Activated CD4-positive, alpha-beta T cell treated with anti-CD3 and anti-CD28 coated beads for 4 hours (primary cell): Measurements from ENCODE around the gene SIPA1L2.

Source experiments
- DNase-seq, 2 donors: peaks; one replicate each; pipeline ENCODE4 v3.0.0-alpha.2; 2020

Gene SIPA1L2, protein sequence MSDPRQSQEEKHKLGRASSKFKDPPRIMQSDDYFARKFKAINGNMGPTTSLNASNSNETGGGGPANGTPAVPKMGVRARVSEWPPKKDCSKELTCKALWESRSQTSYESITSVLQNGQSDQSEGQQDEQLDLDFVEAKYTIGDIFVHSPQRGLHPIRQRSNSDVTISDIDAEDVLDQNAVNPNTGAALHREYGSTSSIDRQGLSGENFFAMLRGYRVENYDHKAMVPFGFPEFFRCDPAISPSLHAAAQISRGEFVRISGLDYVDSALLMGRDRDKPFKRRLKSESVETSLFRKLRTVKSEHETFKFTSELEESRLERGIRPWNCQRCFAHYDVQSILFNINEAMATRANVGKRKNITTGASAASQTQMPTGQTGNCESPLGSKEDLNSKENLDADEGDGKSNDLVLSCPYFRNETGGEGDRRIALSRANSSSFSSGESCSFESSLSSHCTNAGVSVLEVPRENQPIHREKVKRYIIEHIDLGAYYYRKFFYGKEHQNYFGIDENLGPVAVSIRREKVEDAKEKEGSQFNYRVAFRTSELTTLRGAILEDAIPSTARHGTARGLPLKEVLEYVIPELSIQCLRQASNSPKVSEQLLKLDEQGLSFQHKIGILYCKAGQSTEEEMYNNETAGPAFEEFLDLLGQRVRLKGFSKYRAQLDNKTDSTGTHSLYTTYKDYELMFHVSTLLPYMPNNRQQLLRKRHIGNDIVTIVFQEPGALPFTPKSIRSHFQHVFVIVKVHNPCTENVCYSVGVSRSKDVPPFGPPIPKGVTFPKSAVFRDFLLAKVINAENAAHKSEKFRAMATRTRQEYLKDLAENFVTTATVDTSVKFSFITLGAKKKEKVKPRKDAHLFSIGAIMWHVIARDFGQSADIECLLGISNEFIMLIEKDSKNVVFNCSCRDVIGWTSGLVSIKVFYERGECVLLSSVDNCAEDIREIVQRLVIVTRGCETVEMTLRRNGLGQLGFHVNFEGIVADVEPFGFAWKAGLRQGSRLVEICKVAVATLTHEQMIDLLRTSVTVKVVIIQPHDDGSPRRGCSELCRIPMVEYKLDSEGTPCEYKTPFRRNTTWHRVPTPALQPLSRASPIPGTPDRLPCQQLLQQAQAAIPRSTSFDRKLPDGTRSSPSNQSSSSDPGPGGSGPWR (N-terminal part only)

DNA sequence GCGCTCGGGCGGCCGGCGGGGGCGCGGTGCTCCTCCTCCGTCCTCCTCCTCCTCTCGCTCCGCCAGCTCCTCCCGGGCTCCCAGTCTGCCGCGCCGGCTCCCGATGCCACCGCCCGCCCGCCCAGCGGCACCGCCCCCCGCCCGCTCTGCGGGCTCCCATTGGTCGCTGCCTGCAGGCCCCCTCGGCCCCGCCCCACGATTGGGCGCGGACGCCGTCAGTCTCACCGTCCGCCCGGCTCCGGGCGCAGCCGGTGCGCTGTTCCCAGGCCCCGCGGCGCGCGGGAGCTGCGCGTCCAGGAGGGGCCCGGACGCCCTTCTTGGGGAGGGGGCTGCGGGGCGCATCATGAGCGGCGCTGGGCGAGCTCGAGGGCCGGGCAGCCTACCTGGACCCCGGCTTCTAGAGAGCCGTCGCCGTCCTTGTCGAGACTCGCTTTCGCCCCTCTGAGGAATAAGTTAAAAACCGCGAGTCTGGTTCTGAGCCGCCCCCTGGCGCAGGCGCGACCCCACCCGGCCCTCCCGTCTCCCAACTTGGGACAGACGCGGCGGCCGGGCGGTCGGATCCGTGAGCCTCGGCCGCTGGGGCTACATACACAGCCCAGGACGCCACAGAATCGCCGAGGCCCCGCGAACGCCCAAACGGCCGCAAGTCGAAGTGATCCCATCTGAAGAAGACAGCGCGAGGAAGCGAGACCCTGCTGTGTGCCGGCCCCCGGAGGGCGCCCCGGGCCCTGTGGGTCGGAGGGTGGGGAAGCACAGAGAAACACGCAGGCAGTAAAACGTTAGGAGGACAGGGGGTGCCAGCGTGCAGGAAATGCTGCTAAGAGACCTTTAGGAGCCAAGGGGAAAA, at the start of gene SIPA1L2:
Gene SIPA1L2, minus strand, starts transcription at position 87 of the 847 bp plus-strand sequence. CDS start 114,794 bp downstream, outside the sequence.
- DNase-seq = peak; percentile 84 to 85

DNA sequence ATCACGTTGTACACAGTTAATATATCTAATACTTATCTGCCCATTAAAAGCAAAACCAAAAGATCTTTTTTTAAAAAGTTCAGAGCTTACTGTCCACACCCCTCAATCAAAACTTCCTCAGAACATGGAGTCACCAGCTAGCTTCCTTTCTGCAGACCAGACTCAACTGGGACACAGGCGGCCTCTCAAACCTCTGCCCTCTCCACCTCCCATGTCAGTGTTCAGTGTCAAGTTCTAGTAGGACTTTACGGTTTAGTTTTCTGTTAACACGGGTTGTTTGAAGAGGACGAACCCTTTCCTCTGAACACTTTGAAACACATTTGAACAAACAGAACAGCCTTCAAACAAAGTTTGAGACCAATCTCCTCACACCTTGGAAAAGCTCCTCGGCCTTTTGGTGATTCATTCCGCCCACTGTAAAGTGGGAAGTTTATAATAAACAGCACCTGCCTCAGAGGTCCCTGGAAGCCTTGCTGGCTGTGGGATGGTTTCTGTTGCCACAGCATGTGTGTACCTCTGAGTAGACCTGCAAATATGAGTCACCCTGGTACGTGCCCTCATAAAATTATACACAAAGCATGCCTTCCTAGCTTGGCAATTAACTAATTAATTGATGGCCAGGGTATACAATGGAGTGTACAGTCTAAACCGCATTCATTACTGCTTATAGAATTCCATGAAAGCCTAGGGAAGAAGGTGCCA, 48.4 kb upstream of the SIPA1L2 start:
- no peak for DNase-seq

DNA sequence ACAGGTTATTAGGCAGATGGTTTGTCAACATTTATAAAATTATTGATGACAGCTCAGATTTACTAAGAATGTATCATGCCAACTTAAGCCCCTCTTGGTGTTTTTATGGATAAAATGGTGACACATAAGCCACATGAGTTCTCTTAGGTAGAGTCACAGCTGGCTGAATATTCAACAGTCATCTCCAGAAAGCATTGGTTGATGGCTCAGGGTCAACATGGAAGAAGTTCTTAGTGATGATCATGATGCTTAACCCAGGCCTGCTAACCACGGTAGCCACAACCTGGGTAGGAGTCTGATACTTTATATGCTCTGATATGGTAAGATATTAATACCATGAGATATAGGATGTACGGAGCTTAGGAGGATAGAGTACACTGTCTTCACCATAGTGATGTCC, 46.4 kb upstream of the SIPA1L2 start:
- no peak for DNase-seq

DNA sequence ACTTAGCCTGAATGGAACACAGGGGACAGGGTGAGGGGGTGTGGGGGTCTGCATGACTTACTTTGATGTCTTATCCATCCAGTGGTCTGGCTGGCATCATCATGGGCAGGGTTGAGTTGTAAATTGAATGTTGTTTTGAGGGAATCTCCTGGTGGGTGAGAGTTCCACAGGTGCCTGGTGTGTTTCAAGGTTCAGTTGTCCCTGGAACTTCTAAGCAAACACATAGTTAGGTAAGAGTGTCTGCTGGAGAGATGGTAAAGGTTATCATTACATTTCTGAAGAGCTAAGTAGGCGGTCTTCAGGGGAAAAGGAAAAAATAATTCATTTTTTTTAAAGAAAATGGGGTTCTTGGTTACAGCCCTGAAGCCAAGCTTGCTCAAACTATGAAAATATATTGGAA, 46.0 kb upstream of the SIPA1L2 start:
- DNase-seq = no peak

DNA sequence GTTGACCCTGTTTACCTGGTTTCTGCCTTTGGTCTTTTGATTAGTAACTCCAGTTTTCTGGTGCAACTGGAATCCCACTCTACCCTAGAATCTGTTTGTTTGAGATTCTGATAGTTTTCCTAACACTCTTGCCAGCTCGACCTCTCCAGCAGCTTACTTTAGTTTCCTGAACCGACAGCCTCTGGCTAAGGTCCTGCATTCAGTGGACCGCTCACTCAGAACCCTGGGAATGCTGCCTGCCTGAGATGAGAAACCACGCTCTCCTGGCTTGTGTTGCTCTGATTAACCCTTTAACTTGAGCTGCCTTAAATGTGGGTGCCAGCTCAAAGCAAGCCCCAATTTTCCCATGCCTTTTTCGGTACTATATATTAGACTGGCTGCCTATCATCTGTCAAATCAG, 45.3 kb upstream of the SIPA1L2 start:
- DNase-seq = no peak

DNA sequence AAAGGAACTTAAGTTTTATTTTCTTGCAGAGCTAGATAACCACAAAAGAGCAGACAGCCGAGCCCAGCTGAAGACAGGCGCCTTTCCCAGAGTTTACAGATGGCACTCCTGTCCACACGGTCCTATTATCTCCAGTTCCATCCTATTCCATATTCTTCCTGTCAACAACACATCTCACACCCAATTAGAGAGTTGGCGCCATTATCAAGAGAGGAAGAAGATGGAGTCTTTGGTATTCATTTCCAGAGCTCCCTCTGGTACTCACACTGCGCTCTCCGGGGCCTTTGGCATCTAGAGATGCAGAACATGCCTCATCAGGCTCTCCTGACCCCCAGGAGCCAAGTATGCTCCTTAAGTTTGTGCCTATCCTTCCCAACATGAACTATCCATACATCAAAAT, 43.3 kb upstream of the SIPA1L2 start:
- no peak for DNase-seq

DNA sequence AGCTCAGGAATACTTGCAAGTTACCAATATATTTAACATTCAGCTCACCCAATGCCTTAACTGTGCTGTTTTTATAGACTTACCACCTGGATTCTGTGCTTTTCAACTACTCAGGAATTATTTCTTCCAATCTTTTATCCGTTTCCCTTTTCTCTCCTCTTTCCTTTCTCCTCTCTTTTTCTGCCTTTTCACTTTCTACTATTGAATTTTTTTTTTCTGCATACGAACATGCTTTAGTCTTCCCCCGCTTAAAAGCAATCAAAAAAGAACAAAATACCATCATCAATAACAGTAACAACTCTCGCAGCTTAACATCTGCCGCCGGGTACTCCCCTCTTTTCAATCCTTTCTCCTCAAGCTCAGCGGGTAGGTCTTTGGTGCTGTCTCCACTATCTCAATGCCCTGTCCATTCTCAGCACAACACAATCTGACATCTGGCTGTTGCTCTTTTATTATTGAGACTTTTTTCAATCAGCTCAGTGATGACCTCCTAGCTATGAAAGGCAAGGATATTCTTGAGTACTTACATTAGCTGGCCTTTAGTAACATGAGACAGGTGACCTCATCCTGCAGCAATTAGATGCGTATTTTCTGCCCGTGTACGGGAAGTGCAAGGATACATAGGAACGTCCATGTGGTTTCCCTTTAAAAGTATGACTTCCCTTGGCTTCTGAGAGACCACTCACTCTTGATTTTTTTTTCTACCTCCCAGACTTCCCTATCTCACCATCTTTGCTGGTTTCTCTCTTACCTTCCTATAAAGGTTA, 40.2 kb upstream of the SIPA1L2 start:
- no peak for DNase-seq

DNA sequence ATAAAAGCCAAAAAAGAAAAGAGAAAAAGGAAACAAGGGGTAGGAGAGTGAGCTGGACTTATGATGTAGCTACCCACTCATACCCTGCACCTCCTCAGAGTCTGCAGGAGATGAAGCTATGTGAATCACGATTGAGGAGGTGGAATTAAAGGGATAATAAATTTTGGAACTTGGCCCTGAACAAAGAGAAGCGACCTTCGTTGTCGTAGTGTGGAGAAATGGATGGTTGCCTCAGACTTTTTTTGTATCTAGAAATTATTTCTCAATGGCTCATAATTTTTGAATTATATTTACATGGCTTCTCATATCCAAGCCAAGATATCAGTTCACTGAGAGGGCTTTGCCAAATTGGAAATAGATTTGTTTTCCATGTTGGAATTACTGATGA, 37.8 kb upstream of the SIPA1L2 start:
- DNase-seq = no peak

DNA sequence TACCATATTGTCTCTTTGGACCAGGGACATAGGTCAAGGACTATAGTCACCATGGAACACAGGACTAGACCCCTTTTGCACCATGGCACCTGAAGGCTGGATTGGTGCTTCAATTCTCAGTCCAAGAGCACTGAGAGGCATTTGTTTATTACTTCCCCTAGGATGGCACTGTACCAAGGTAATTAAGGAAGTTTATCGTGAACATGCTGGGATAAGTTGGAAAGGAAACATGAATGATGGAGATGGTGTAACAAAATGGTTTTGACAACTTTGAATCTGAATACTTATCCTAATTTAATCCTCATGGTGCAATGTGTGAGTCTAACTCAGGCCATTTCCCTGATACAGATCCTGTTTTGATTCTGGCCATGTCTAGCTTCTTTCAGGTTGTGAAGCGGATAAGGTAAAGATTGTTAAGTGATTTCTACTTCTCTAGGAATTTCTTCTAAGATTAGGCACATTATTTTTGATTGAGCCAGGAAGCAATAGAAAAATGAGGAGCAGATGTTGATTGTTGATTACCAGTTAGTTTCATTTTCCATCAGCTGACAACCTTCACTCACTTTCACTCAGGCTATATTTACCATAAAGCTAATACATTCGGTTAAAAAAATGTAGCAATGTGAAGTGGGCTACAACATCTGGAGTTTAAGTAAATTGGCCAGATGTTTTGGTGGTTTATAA, 37.3 kb upstream of the SIPA1L2 start:
- no peak for DNase-seq

DNA sequence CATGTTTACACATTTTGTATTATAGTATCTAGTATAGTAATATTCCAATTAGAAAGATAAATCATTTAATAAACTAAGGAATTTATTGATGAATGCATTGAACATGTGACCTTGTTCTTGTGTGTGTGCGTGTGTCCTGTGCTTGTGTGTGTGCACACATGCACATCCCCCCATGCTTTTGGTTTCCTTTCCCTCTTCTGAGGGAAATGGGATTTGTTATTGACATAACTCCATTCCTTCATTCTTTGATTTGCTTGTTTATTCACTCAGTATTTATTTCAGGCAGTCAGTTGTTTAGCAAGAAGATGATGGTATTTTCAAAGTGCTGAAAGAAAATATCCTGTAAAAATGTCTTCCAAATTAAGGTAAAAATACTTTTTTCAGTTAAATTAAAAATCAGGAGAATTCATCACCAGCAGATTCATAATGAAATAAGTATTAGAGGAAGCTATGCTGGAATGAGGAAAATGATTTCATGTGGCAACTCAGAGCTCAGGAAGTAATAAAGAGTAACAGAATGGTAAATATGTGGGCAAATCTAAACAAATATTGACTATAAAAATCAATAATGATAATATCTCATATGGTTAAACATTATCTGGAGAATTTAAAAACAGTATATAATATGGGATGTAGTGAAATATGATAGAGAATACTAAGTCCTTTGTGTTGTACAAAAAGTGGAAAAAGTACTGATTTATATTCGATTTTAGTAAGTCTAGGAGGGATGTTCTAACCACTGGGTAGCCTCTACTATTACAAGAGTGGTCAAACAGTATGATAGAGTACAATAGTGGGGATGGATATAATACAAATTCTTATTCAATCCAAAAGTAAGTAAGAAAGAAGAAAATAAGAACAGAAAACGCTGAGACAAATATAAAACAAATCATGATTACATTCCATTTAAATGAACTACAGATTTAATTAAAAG, 35.2 kb upstream of the SIPA1L2 start:
- DNase-seq = no peak

DNA sequence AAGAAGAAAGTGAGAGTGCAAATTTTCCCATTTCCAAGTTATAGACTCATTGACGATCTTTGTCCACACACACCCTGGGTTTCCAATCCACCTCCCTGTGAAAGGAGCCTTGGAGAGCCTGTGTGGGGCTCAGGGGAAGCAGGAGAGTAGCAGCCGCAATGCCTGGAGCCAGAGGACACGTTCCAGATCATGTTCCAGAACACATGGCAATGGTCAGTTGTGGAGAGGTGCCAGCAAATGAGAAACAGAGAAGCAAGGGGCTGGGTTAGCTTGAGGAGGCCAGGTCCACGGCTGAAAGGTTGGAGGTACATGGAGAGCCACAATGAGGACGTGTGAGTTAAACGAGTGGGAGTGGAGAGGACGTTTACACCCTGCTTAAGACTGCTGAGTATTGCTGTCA, 33.0 kb upstream of the SIPA1L2 start:
- no peak for DNase-seq

DNA sequence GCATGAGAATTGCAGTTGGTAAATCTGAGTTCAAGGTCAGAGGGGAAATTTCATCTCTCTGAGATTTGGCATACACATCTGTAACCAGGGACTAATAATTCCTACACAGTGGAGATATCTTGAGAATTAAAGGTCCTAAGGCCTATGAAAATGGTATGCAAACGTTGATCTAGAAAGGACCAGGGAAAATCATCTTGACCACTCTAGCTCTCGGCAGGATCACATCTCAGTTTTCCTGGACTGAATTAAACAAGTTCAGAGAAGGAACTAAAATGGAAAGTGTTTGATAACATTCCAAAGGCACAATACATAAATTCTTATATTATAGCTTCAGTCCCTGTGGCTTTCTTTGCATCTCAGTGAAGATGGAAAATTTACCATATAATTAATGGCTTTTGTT, 28.5 kb upstream of the SIPA1L2 start:
- DNase-seq = no peak

DNA sequence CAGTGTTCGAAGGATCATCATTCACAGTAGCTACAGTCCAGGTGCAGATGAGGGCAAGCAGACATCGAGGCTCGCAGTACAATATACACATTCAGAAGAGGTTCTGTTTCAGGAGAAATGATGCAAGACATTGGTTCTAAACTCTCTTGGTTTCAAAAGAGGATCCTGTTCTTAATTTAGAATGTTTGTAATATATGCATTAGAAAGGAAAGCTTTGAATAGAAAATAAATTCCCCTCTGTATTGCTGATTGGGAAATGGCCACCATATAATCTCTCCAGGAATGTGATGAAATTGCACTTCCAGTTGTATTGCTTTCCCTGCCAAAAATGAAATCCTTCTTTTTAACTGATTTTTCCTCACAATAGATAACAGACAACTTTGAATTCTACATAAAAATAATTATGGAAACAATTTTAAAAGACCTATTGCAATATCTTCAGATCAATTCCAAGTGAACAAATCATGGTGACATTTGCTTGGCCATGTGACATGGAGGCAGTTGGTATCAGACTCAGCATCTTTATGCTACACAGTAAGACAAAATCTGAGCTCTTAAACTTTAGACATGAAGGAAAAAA, 27.6 kb upstream of the SIPA1L2 start:
- no peak for DNase-seq

DNA sequence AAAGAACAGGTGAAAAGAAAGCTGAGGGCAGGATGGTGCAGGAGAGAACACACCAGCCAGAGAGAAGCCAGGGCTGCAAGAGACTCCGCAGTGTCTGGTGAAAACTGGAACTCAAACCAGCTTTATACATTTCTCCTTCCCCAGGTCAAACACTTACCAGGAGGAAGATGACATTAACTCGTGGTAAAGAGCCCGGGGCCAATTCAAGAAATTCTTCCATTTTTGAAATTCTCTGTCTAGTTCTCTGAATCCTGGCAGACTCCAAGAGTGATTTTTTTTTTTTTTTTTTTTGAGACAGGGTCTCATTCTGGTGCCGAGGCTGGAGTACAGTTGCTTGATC, 25.8 kb upstream of the SIPA1L2 start:
- no peak for DNase-seq

DNA sequence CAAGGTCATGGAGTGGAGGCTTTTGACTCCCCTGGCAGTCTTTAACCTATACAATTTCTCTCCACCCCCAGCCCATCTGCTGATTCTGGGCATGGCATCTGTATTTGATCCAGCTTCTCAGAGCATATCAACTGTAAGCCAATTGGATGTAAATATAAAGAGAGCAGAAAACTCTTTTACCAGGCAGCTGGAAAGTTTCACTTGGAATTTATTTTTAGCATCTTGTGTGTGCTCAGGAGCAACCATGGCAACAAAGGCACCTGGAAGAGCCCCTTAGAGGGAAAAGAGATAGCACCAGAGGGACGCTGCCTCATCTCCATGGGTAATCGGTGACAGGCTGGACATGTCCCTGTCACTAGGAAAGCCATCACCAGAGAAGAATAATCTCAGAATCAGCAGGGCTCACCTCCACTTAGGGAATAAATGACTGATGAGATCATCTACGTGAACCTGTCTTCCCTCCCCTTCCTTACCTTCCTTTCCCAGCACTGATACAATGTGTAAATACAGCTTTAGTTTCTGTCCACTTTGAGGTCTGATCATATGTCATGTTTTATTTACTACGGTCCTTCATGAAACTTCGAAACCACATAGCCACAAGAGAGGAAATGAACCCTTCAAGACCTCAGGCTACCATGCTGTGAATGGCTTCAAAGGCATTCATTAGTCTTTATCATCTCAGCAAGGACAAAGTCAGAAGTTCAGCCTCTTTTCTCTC, 25.3 kb upstream of the SIPA1L2 start:
- no peak for DNase-seq

DNA sequence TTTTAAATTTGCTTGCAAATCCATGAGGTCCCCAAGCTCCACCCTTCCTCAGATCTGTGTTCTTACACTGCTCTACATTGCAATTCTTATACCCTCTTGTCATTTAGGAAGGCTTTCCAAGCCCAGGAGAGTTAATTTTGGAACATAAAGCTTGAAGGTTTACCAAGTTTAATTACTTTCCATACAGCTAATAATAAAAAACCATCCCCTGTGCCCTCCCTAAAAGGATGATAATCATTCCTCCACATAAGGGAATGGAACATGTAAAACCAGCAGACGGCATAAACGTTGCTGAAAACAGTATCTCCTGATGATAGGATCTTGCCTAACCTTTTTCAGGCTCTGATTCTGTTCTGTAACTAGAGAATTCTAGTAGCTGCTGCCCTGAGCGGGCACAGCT, 23.9 kb upstream of the SIPA1L2 start:
- DNase-seq = no peak

DNA sequence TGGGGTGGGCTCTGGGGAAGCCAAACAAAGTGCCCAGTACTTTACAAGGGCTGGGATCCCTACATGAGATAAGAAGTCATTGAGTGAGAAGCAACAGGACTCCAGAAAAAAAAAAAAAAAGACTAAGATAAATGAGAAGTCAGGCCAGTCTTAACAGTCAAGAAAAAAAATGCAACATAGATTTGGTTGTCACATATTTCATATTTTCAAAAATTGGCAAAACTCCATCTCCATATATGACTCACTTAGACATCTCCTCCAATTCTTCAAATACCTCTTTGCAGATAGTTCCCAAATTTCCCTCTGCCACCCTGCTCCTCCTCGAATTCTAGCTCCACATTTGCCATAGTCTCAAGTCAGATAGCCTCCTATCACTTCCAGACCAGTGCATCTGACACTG, 20.9 kb upstream of the SIPA1L2 start:
- no peak for DNase-seq

DNA sequence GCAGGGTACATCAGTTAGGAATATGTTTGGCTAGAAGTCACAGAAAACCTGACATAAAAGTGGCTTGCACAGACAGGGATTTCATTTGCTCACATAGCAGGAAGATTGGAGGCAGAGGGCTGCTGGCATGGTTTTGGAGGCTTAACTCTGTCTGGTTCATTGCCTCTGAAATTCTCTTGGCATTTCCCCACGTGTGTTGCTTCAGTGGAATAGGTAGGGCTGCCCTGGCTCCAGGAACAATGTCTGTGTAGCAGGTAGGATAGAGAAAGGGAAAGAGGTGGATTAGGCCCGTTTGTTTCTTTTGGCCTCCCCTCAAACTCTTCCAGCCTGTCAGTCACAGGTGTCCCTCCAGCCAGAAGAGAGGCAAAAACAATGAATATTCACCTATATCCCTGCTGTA, 20.5 kb upstream of the SIPA1L2 start:
- no peak for DNase-seq
